Stomach smooth muscle (tissue), 2 donors: ENCODE data around the gene PGBD5.

Source experiments
- H3K27ac ChIP-seq: one replicate; pipeline ENCODE4 v1.7.0; 2013; ENCODE audit warnings: mild to moderate bottlenecking, low read length, inconsistent platforms
- H3K27me3 ChIP-seq, 2 donors: one replicate each; pipeline ENCODE4 v1.7.0; 2013; ENCODE audit warnings: low read length in 2 of 2; ENCODE audit not compliant: insufficient read depth in 2 of 2, control insufficient read depth in 1 of 2
- H3K36me3 ChIP-seq, 2 donors: one replicate each; pipeline ENCODE4 v1.7.0; 2013; ENCODE audit warnings: low read length in 2 of 2; ENCODE audit not compliant: control insufficient read depth in 2 of 2, insufficient read depth in 2 of 2
- H3K4me1 ChIP-seq: one replicate; pipeline ENCODE4 v1.7.0; 2013; ENCODE audit warnings: low read length; ENCODE audit not compliant: control insufficient read depth, insufficient read depth
- H3K4me3 ChIP-seq, 2 donors: one replicate each; pipeline ENCODE4 v1.7.0; 2013; ENCODE audit warnings: low read length in 2 of 2
- H3K9ac ChIP-seq, 2 donors: one replicate each; pipeline ENCODE4 v1.7.0; 2013; ENCODE audit warnings: low read length in 2 of 2, mild to moderate bottlenecking in 1 of 2
- H3K9me3 ChIP-seq, 2 donors: one replicate each; pipeline ENCODE4 v1.7.0; 2013; ENCODE audit warnings: low read length in 2 of 2; ENCODE audit not compliant: control insufficient read depth in 2 of 2
- donor health status: healthy.
- donor health status: Pancreatic carcinoma.

PGBD5 gene

DNA sequence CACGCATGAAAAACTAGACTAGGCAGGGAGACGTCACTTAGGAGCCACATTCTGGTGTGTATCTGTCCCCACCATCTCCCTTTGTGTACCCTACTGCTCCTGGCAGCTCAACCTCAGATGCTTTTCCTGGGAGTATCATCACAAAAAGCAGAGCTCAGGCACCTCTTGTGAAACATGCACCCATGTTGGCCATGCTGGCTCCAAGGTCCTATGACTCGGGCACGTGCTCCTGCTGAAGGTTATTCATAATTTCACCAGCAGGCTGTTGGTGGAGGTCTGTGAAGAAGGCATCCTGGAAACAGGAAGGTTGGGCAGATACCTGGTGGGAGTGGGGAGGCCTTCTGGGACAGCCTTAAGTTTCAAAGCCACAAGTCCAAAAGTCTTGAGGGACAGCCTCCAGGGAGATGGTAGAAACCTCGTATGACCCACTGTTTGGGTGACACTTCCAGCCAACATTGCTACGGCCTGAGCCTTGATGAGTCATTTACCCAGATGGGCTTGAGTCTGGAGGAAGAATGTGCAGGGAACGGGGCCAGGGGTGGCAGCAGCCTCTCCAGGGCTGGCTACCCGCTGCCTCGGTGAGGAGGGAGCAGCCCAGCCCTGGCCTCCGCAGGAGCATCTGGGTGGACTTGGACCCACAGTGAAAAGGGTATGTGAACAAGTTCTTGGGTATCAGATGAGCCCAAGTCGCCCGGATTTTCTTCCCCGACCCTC lies 75.8 kb downstream of the PGBD5 start:
- H3K4me1 ChIP-seq, result no peaks in the 10 kb centered on the region
- H3K9ac ChIP-seq, result no peak overlapping the region
- H3K27ac ChIP-seq, result no peak overlapping the region
- peaks cover 0 to 2% of the 10 kb centered on the region in 2 donors for H3K9me3 ChIP-seq
- no peaks in the 10 kb centered on the region for H3K27me3 ChIP-seq
- no peak overlapping the region for H3K4me3 ChIP-seq
- no peaks in the 10 kb centered on the region for H3K36me3 ChIP-seq

DNA sequence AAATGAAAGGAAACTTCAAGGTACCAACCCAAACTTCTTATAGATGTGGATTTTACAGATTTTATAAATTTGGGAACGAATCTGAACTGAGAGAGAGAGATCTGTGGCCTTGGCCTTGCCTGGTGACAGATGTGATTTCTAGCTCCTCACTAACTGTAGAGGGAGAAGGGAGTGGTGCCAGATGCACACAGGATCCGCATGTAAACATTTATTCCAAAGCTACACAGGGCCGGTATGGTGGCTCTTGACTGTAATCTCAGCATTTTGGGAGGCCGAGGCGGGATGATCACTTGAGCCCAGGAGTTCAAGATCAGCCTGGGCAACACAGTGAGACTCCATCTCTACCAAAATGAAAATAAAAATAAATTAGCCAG lies 77.1 kb downstream of the PGBD5 start:
- no peaks in the 10 kb centered on the region for H3K36me3 ChIP-seq
- no peak overlapping the region for H3K4me3 ChIP-seq
- no peak overlapping the region for H3K27ac ChIP-seq
- no peaks in the 10 kb centered on the region for H3K4me1 ChIP-seq
- H3K9ac ChIP-seq, result no peak overlapping the region
- H3K9me3 ChIP-seq, result peaks cover 0 to 2% of the 10 kb centered on the region in 2 donors
- no peaks in the 10 kb centered on the region for H3K27me3 ChIP-seq

DNA sequence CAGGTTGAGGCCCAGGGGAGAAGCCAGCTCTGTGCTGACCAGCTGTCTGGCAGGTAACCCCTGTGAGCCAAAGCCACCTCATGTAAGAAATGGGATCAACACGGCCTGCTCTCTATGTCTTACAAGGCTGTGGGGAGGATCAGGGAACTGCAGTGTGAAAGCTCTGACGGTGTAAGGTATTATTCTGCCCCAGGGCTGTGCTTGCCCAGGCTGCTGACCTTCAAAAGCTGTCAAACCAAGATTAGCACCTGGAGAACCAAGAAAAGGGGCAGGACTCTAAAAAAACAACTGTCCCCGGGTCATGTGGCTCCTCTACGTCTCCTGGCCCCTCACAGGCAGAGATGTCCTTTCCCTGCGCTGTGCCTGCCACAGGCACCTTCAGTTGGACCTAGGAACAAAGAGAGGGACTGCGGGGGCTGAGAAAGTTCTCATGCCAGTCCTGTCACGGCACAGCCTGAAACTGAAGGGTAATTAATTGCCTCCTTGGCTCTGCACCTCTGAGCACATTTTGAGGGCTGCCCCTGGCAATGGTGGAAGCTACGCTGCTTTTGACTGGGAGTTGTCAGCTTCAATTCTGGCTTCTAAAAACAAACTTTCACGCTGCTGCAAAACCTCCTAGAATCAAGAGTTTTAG lies 77.6 kb downstream of the PGBD5 start:
- Histone ChIP-seq H3K27ac (no peak overlapping the region), H3K9me3 (peaks cover 0 to 2% of the 10 kb centered on the region in 2 donors), H3K27me3 (no peaks in the 10 kb centered on the region), H3K4me3 (no peak overlapping the region), H3K36me3 (no peaks in the 10 kb centered on the region), H3K4me1 (no peaks in the 10 kb centered on the region), H3K9ac (no peak overlapping the region)

DNA sequence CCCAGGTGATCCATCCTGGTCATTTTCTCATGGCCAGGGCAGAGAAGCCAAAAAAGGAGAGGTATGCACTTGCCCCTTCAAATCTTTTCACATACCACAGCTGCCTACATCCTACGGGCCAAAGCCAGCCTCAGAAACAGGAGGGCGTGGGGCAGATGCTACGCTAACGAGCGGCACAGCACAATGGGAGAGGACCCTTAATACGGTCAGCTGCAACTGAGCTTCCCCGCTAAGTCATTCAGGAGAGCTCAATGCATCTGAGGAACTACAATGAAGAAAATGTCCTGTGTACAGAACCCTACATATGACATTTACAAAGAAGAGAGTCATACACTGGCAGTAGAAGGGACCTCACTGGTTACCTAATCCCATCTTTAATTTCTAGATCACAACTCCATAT lies 78.2 kb downstream of the PGBD5 start:
- Histone ChIP-seq H3K27ac (no peak overlapping the region), H3K36me3 (no peaks in the 10 kb centered on the region), H3K9me3 (peaks cover 0 to 2% of the 10 kb centered on the region in 2 donors), H3K4me3 (no peak overlapping the region), H3K27me3 (peaks cover 0 to 1% of the 10 kb centered on the region in 2 donors), H3K9ac (no peak overlapping the region), H3K4me1 (no peaks in the 10 kb centered on the region)

DNA sequence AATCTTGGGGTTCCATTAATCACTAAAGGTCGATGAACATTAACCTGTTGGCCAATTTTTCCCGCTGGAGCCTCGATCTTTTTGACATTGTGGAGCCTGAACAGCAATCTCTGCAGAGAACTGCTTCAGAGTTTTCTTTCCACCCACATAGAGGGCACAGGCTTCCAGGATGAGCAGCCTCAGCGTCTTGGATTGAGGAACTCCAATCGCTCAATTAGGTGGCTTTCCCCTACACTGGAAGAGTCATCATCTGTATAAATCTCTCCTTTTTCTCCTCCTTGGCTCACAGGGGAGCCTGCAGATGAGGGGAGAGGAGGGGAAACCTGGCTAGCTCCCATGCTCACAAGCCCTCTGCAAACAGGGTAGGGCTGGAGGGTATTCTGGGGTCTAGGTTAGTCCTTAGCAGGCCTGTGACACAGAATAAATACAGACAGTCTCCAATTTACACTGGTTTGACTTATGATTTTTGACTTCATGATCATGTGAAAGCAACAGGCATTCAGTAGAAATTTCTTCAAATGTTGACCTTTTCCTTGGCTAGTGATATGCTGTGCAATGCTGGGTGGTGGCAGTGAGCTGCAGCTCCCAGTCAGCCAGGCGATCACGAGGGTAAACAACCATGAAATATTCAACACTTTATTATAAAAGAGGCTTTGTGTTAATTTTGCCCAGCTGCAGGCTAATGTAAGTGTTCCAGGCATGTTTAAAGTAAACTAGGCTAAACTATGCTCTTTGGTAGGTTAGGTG lies 80.8 kb downstream of the PGBD5 start:
- Histone ChIP-seq H3K27ac (no peak overlapping the region), H3K4me1 (no peaks in the 10 kb centered on the region), H3K9ac (no peak overlapping the region)

DNA sequence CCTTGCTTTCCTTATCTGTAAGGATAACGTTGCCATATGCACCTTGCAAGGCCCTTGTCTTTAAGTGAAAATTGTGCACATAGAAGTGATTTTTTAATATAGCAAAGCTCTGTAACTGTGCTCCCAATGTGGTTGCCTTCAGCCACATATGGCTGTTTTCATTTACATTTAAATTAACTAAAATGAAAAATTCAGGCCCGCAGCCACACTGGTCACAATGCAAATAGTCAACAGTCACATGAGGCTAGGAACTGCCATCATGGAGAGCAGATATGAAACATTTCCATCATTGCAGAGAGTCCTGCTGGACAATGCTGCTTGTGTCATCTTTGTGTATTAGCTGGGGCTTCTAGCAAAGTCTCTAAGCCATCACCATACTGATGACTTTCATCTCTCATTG lies 83.4 kb downstream of the PGBD5 start:
- no peaks in the 10 kb centered on the region for H3K36me3 ChIP-seq
- no peaks in the 10 kb centered on the region for H3K9me3 ChIP-seq
- no peak overlapping the region for H3K4me3 ChIP-seq
- no peak overlapping the region for H3K9ac ChIP-seq
- no peaks in the 10 kb centered on the region for H3K4me1 ChIP-seq
- no peak overlapping the region for H3K27ac ChIP-seq
- peaks cover 0 to 2% of the 10 kb centered on the region in 2 donors for H3K27me3 ChIP-seq

More for the DNA sequence above, 80.8 kb downstream of the PGBD5 start:
- Histone ChIP-seq H3K36me3 (no peaks in the 10 kb centered on the region), H3K4me3 (no peak overlapping the region), H3K9me3 (peaks cover 0 to 2% of the 10 kb centered on the region in 2 donors), H3K27me3 (peaks cover 0 to 2% of the 10 kb centered on the region in 2 donors)

DNA sequence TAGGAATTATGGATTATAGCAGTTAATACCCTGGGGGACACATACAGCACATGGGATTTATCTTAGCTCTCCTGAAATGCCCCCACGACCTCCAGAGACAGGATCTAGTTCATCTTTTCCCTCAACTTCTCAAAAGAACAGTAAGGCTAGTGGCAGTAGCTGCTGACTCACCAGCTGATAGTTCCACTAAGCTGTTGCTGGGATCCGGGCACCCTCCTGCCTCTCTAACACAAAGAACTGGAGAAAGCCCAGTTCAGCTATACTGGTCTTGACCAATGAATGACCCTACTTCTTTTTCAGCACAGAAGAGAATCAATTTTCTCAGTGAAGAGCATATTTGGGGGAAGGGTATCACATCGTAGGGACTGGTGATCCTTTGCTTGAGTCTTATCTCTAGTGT lies 84.1 kb downstream of the PGBD5 start:
- Histone ChIP-seq H3K27ac (no peak overlapping the region), H3K9me3 (no peaks in the 10 kb centered on the region), H3K27me3 (peaks cover 0 to 2% of the 10 kb centered on the region in 2 donors), H3K4me3 (no peak overlapping the region), H3K4me1 (no peaks in the 10 kb centered on the region), H3K36me3 (no peaks in the 10 kb centered on the region), H3K9ac (no peak overlapping the region)

DNA sequence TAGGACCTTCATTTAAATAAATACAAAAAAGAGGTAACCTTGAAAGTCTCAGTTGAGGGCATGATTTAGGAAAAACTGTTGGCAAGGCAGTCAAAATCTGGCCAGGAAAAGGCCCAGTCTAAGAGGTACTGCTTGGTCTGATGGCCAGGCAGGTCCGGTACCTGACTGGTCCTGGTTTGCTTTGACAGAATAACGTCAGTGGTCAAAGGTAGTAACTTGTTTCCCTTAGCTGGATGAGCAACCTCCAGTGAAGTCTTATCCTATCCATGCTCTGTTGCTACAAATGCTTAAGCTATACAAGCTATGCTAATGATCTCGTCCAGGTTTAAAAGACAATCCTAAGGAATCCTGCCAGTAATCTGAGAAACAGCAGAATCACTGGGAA lies 85.0 kb downstream of the PGBD5 start:
- H3K4me3 ChIP-seq, result no peak overlapping the region
- H3K9me3 ChIP-seq, result no peaks in the 10 kb centered on the region
- H3K9ac ChIP-seq, result no peak overlapping the region
- no peak overlapping the region for H3K27ac ChIP-seq
- H3K36me3 ChIP-seq, result no peaks in the 10 kb centered on the region
- no peaks in the 10 kb centered on the region for H3K4me1 ChIP-seq
- H3K27me3 ChIP-seq, result peaks cover 0 to 2% of the 10 kb centered on the region in 2 donors

DNA sequence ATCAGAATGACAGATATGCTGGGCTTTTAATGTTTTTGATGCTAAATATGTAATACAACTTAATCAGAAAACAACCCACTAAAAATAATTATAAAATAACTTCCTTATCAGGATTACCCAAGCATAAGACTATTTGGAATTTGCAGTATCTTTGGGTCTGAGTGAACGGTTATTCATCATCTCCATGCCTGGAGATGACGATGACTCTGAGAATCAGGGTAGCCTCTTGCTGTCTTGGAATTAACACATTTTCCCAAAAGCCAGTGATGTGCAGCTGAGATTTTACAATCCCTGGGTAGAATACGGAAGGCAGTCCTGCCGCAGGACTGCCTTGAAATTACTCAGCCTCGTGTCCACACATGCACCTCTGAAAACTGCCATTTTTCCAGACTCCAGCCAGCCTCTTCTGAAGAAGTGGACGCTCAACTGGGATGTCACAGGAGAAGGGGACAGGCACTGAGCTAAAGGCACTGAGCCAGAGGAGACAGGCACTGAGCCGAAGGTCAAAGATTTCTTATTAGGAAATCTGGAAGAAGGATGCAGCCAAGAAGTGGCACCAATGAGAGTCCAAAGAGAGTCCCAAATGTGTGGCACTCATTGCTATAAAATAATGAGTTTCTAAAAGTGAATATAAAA lies 85.5 kb downstream of the PGBD5 start:
- Histone ChIP-seq H3K27me3 (peaks cover 0 to 2% of the 10 kb centered on the region in 2 donors), H3K36me3 (no peaks in the 10 kb centered on the region), H3K4me3 (no peak overlapping the region), H3K9me3 (no peaks in the 10 kb centered on the region), H3K4me1 (no peaks in the 10 kb centered on the region), H3K9ac (no peak overlapping the region), H3K27ac (no peak overlapping the region)

DNA sequence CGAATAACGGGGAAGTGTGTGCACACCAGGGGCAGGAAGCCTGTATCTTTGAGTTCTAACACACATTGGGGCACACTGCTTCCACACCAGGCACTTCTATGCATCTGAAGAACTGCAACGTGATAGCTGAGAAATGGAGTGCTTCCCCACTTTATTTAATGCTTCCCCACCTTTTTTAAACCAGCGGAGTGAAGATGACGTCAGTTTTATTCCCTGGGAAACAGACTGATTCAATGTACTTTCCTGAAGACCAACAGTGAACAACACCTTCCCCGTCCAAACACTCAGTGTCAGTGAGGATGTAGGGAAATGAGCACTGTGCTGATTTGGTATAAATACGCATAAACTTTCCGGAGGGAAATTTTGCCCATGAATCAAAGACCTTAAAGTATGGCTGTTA lies 87.1 kb downstream of the PGBD5 start:
- Histone ChIP-seq H3K4me3 (no peak overlapping the region), H3K36me3 (no peaks in the 10 kb centered on the region), H3K27me3 (peaks cover 0 to 2% of the 10 kb centered on the region in 2 donors), H3K4me1 (no peaks in the 10 kb centered on the region), H3K27ac (no peak overlapping the region), H3K9me3 (no peaks in the 10 kb centered on the region), H3K9ac (no peak overlapping the region)
